EH (cell line): ENCODE measurements around the gene GSTA2.
A peak's percentile ranks its signal among the peaks of the same experiment; 100 is the strongest.
"Not testable (repeated sequence)": the region's sequence is repeated elsewhere in the genome, so short reads cannot be mapped to it uniquely, and the experiment has no call there.

Source experiments
- DNase-seq: peaks from one replicate; pipeline ENCODE4 v3.0.0-alpha.2; 2015; ENCODE audit warnings: low read depth

Gene GSTA2

GRCh38 chr6:52725535-52726192 lies 37.6 kb downstream of the GSTA2 start:
- DNase-seq: peak; percentile 25

DNA sequence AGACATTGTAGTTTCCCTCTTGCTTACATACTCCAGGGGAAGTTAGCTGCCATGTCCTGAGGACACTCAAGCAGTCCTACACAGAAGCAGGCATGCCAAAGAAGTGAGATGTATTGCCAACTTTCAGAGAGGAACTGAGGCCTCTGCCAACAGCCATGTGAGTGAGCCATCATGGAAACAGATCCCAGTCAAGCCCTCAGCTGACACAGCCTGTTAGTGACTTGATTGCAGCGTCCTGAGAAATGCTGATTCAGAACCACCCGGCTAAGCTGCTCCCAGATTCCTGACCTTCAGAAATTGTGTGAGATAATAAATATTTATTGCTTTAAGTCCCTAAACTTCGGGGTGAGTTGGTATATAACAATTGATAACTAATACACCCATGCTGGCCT lies 38.1 kb downstream of the GSTA2 start:
- DNase-seq: peak; percentile 27

GRCh38 chr6:52724406-52725121 lies 38.7 kb downstream of the GSTA2 start:
- peak; percentile 82 for DNase-seq

GRCh38 chr6:52724042-52724405 lies 39.3 kb downstream of the GSTA2 start:
- peak; percentile 84 for DNase-seq

- DNase-seq: no peak
Measured at GRCh38 chr6:52720321-52720720, 43.0 kb downstream of the GSTA2 start.

GRCh38 chr6:52718550-52718949 lies 44.7 kb downstream of the GSTA2 start:
- peak; percentile 45 for DNase-seq

GRCh38 chr6:52714761-52715160 lies 48.5 kb downstream of the GSTA2 start:
- DNase-seq: not testable (repeated sequence)

- peak; percentile 34 for DNase-seq
Measured at GRCh38 chr6:52712136-52712535, 51.1 kb downstream of the GSTA2 start.

GRCh38 chr6:52707963-52708680 lies 55.2 kb downstream of the GSTA2 start:
- no peak for DNase-seq

DNA sequence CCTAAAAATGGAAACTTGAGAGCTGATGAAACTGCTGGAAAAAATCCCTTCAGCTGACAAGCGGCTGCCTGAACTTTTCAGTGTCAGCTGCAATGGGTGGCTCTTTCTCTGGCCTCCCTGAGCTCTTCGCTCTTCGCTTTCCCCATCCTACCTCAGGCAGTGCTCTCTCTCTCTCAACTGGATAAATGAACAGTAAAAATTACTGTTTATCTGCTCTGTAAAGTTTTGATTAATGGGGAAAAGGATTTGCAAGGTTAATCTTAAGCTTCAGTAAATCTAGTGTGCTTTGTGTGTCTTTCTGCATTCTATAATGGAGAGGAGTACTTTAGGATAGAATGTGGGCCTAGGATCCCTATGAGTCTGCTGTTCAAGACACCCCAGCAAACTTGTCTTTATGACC lies 57.3 kb downstream of the GSTA2 start:
- no peak for DNase-seq

DNA sequence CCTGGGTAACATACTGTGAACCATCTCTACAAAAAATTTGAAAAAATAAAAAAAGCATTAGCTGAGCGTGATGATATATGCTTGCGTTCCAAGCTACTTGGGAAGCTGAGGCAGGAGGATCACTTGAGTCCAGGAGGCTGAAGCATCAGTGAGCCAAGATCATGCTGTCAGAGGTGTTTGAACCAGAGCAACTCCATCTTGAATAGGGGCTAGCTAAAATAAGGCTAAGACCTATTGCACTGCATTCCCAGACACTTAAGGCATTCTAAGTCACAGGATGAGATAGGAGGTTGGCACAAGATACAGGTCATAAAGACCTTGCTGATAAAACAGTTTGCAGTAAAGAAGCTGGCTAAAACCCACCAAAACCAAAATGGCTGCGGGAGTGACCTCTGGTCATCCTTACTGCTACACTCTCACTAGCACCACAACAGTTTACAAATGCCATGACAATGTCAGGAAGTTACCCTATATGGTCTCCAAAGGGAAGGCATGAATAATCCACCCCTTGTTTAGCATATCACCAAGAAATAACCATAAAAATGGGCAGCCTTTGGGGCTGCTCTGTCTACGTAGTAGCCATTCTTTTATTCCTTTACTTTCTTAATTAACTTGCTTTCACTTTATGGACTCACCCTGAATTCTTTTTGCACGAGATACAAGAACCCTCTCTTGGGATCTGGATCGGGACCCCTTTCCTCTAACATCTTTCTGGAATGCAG lies 58.3 kb downstream of the GSTA2 start:
- DNase-seq: not testable (repeated sequence)

DNA sequence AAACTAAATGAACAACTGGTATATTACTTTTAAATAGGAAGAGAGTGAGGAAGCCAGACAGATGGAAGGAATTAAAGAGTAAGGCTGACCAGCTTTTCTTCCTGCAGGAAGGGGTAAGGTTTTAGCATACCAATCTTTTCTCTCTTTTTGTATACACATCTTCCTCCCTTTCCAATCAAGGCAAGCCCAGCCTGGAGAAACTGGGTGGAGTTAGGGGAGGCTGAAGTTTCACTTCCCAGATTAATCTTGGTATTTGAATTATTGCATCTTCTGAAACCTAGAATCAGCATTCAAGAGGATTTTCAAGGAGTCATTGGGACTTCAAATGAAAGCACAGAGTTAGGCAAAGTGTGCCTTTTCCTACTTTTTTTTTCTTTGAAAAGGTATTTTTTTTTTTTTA lies 59.2 kb downstream of the GSTA2 start:
- DNase-seq: no peak
